ENCODE measurements around the gene ZNF880.
"Not testable (repeated sequence)": the region's sequence is repeated elsewhere in the genome, so short reads cannot be mapped to it uniquely, and the experiment has no call there.

The ZNF880 gene

DNA sequence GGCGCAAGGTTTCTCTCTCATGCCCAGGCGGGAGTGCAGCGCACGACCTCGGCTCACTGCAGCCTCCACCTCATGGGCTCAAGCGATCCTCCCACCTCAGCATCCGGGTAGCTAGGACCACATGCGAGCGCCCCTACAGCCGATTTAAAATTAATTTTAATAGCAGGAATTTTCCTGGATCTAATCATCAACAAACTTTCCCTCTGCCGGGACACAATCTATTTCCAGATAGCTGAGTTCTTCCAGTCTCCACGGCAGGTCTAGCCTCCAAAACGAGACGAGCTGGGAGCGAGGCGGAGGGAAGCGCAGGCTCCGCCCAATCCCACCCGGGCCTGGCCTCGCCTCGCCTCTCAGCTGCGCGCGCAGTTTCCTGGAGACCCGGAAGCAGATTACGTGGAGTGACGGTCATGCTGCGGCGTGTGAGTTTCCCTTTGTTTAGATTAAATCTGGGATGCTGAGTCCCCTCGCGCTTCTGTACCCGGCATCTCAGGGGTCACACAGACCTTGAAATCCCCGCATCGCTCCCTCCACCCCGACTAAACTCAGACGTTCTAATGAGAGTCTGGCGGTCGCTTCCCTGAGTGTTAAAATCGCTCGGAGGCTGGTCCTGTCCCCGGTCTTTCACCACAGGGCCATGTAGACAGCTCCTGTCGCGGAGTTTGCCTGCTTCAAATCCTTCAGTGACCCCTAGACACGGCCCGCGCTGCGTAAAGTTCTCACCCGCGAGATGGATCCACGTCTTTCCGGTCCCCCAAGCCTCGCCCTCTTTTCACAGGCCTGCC, at the start of gene ZNF880:
Gene ZNF880, plus strand, starts transcription at position 365 of the 782 bp plus-strand sequence. Its CDS starts 43 bp downstream, at position 408.
- TF ChIP-seq CTCF (IDR thresholded peaks at IDR 0.05; ENCODE audit: borderline replicate concordance, control extremely low read depth, extremely low read depth, insufficient read depth, missing control alignments): no peak
- peak; percentile 88 for DNase-seq (ENCODE audit: low spot score)
- in situ Hi-C loops (cut with MboI; ENCODE audit: low sequenced_read_pairs, unreplicated experiment): no loop called here

DNA sequence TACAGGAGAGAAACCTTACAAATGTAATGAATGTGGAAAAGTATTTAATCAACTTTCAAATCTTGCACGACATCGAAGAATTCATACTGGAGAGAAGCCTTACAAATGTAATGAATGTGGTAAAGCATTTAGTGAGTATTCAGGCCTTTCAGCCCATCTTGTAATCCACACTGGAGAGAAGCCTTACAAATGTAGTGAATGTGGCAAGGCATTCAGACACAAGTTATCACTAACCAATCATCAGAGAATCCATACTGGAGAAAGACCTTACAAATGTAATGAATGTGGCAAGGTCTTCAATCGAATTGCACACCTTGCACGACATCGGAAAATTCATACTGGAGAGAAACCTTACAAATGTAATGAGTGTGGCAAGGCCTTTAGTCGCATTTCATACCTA, 47.3 kb upstream of the ZNF880 start:
- no peak for DNase-seq (ENCODE audit: low spot score)
- in situ Hi-C loops (cut with MboI; ENCODE audit: low sequenced_read_pairs, unreplicated experiment): no loop called here

GRCh38 chr19:52331757-52332156, 38.0 kb upstream of the ZNF880 start:
- no peak for DNase-seq (ENCODE audit: low spot score)
- in situ Hi-C loops (cut with MboI; ENCODE audit: low sequenced_read_pairs, unreplicated experiment): no loop called here

More for the DNA sequence above, 47.3 kb upstream of the ZNF880 start:
- TF ChIP-seq CTCF (IDR thresholded peaks at IDR 0.05; ENCODE audit: borderline replicate concordance, control extremely low read depth, extremely low read depth, insufficient read depth, missing control alignments): no peak

GRCh38 chr19:52335768-52336116, 34.0 kb upstream of the ZNF880 start:
- in situ Hi-C loops (cut with MboI; ENCODE audit: low sequenced_read_pairs, unreplicated experiment): no loop called here
- no peak for DNase-seq (ENCODE audit: low spot score)
- TF ChIP-seq CTCF (IDR thresholded peaks at IDR 0.05; ENCODE audit: borderline replicate concordance, control extremely low read depth, extremely low read depth, insufficient read depth, missing control alignments): no peak

More at GRCh38 chr19:52331757-52332156, 38.0 kb upstream of the ZNF880 start:
- no peak for TF ChIP-seq CTCF (IDR thresholded peaks at IDR 0.05; ENCODE audit: borderline replicate concordance, control extremely low read depth, extremely low read depth, insufficient read depth, missing control alignments)

- DNase-seq (ENCODE audit: low spot score): peak; percentile 90
- no peak for TF ChIP-seq CTCF (IDR thresholded peaks at IDR 0.05; ENCODE audit: borderline replicate concordance, control extremely low read depth, extremely low read depth, insufficient read depth, missing control alignments)
- in situ Hi-C loops (cut with MboI; ENCODE audit: low sequenced_read_pairs, unreplicated experiment): no loop called here
Measured at GRCh38 chr19:52336117-52336790, 33.5 kb upstream of the ZNF880 start, which contains the start of gene ZNF610. ZNF610 (plus strand) TSS chr19:52336243; CDS start chr19:52349173, 12,930 bp downstream.

- in situ Hi-C loops (cut with MboI; ENCODE audit: low sequenced_read_pairs, unreplicated experiment): no loop called here
- no peak for DNase-seq (ENCODE audit: low spot score)
- TF ChIP-seq CTCF (IDR thresholded peaks at IDR 0.05; ENCODE audit: borderline replicate concordance, control extremely low read depth, extremely low read depth, insufficient read depth, missing control alignments): no peak
Measured at GRCh38 chr19:52336791-52337381, 32.8 kb upstream of the ZNF880 start.

- DNase-seq (ENCODE audit: low spot score); in situ Hi-C loops (cut with MboI; ENCODE audit: low sequenced_read_pairs, unreplicated experiment): not testable (repeated sequence)
Measured at GRCh38 chr19:52339022-52339421, 30.7 kb upstream of the ZNF880 start.
